Left lung (tissue), 10 donors: ENCODE measurements around the gene DENND10. TPM values are rescaled to one million over a fixed set of nuclear protein-coding genes. Genes with fewer than 3 reads are reported as not detected.
"Not testable (repeated sequence)": the region's sequence is repeated elsewhere in the genome, so short reads cannot be mapped to it uniquely, and the experiment has no call there.

Source experiments
- ATAC-seq: fragments of 200-7000 bp; cut with Tn5 transposase; one replicate; pipeline ENCODE4 v1.9.1; 2020; ENCODE audit warnings: moderate library complexity
- DNase-seq, 4 donors: peaks; one replicate each; pipeline ENCODE4 v3.0.0-alpha.2; 2013 to 2020
- H3K27ac ChIP-seq, 2 donors: fragments of 200-600 bp; sonication (generic) in 1 of 2; one replicate each; pipeline versions ENCODE4 v1.5.0 to v1.8.0; 2020 to 2021
- H3K27me3 ChIP-seq, 2 donors: fragments of 200-600 bp; sonication (generic) in 1 of 2; one replicate each; pipeline versions ENCODE4 v1.5.0 to v1.8.0; 2020 to 2021
- H3K36me3 ChIP-seq, 2 donors: fragments of 200-600 bp; sonication (generic) in 1 of 2; one replicate each; pipeline versions ENCODE4 v1.5.0 to v1.8.0; 2020 to 2021
- H3K4me1 ChIP-seq, 2 donors: fragments of 200-600 bp; one replicate each; pipeline ENCODE4 v1.8.0; 2021
- H3K4me3 ChIP-seq, 2 donors: fragments of 200-600 bp; sonication (generic) in 1 of 2; one replicate each; pipeline versions ENCODE4 v1.5.0 to v1.8.0; 2020 to 2021; ENCODE audit warnings: mild to moderate bottlenecking in 1 of 2
- H3K9me3 ChIP-seq, 2 donors: fragments of 200-600 bp; sonication (generic) in 1 of 2; one replicate each; pipeline versions ENCODE4 v1.5.0 to v1.8.0; 2020 to 2021
- CTCF ChIP-seq, 2 donors: fragments of 200-600 bp; sonication (generic) in 1 of 2; IDR thresholded peaks; one replicate each; pipeline versions ENCODE4 v1.5.0 to v1.8.0; 2021; ENCODE audit warnings: antibody characterized with exemption in 2 of 2
- intact Hi-C, 2 donors: fragments of 100-400 bp; cut with DNase I; formaldehyde crosslinking; loops; one replicate each; pipeline versions ENCODE4 v1.11.2 to v1.14.2; 2022
- polyA plus RNA-seq, 6 donors: library from polyadenylated mRNA; unstranded; fragments of 120-200 nt; gene quantifications; one replicate each; pipeline ENCODE4 v1.2.1, GENCODE V29; 2013; ENCODE audit not compliant: insufficient read length in 6 of 6
- total RNA-seq, 2 donors: library from RNA; stranded (reverse); fragmentation: NEBNext Ultra II Directional; extraction: Animal tissue kit (Norgen Biotek cat#: 25700); gene quantifications; one replicate each; pipeline ENCODE4 v1.2.1, GENCODE V29; 2021
- donor health status: DM: no; HTN: yes; CAD: no.
- donor health status: DM: no; HTN: no; CAD: no.

Gene DENND10
- total and polyA plus RNA-seq, 8 donors, result 34.2 to 44.3 (median 37.5) TPM

- no peak for TF ChIP-seq CTCF (IDR thresholded peaks at IDR 0.05)
- Histone ChIP-seq H3K4me3 (peak overlapping the region; percentile 78 to 82), H3K9me3 (no peaks in the 10 kb centered on the region), H3K36me3 (peaks cover 0 to 19% of the 10 kb centered on the region in 2 donors), H3K27ac (peak overlapping the region in 1 of 2 donors; percentile 82), H3K4me1 (peaks cover 10 to 41% of the 10 kb centered on the region in 2 donors), H3K27me3 (no peaks in the 10 kb centered on the region)
- ATAC-seq, result peak; percentile 4
- intact Hi-C loops, result no loop called here
- DNase-seq, result peak in 3 of 4 donors; percentile 13 to 37 (median 19)
Measured at GRCh38 chr10:119104654-119105015, 722 bp downstream of the DENND10 start.

GRCh38 chr10:119105155-119105554, 1.2 kb downstream of the DENND10 start:
- intact Hi-C loops, result no loop called here
- no peak for ATAC-seq

GRCh38 chr10:119105899-119106298, 2.0 kb downstream of the DENND10 start:
- peak in 1 of 4 donors; percentile 79 for DNase-seq
- H3K27ac ChIP-seq, intact Hi-C loops, H3K9me3 ChIP-seq, H3K27me3 ChIP-seq, ATAC-seq, H3K4me3 ChIP-seq: not testable (repeated sequence)
- peaks cover 0 to 32% of the 10 kb centered on the region in 2 donors for H3K36me3 ChIP-seq
- H3K4me1 ChIP-seq, result peaks cover 10 to 38% of the 10 kb centered on the region in 2 donors

More at GRCh38 chr10:119105155-119105554, 1.2 kb downstream of the DENND10 start:
- peak overlapping the region; percentile 78 to 82 for H3K4me3 ChIP-seq
- DNase-seq, result no peak
- H3K27ac ChIP-seq, result no peak overlapping the region
- H3K36me3 ChIP-seq, result peaks cover 0 to 24% of the 10 kb centered on the region in 2 donors
- H3K27me3 ChIP-seq, result no peaks in the 10 kb centered on the region
- TF ChIP-seq CTCF (IDR thresholded peaks at IDR 0.05), result no peak
- H3K4me1 ChIP-seq, result peaks cover 10 to 41% of the 10 kb centered on the region in 2 donors
- H3K9me3 ChIP-seq, result no peaks in the 10 kb centered on the region

GRCh38 chr10:119107106-119107505, 3.2 kb downstream of the DENND10 start:
- Histone ChIP-seq H3K36me3 (peaks cover 0 to 43% of the 10 kb centered on the region in 2 donors), H3K4me1 (peaks cover 10 to 38% of the 10 kb centered on the region in 2 donors)
- ATAC-seq, H3K27me3 ChIP-seq, DNase-seq, H3K4me3 ChIP-seq, H3K27ac ChIP-seq, H3K9me3 ChIP-seq, intact Hi-C loops: not testable (repeated sequence)

- H3K27me3 ChIP-seq, ATAC-seq, H3K9me3 ChIP-seq, intact Hi-C loops, DNase-seq, H3K4me3 ChIP-seq: not testable (repeated sequence)
- Histone ChIP-seq H3K27ac (peak overlapping the region in 1 of 2 donors; percentile 33), H3K36me3 (peaks cover 0 to 49% of the 10 kb centered on the region in 2 donors), H3K4me1 (peaks cover 10 to 38% of the 10 kb centered on the region in 2 donors)
Measured at GRCh38 chr10:119107771-119108170, 3.9 kb downstream of the DENND10 start.

- H3K4me1 ChIP-seq, result peaks cover 0 to 33% of the 10 kb centered on the region in 2 donors
- ATAC-seq (no peak), DNase-seq (no peak)
- no peaks in the 10 kb centered on the region for H3K9me3 ChIP-seq
- no peak for TF ChIP-seq CTCF (IDR thresholded peaks at IDR 0.05)
- peaks cover 0 to 76% of the 10 kb centered on the region in 2 donors for H3K36me3 ChIP-seq
- H3K27ac ChIP-seq, result no peak overlapping the region
- no peaks in the 10 kb centered on the region for H3K27me3 ChIP-seq
- no peak overlapping the region for H3K4me3 ChIP-seq
- intact Hi-C loops, result no loop called here
Measured at GRCh38 chr10:119112056-119112455, 8.1 kb downstream of the DENND10 start.
